H9 (cell line): ENCODE measurements around the gene IL9. TPM values are rescaled to one million over a fixed set of nuclear protein-coding genes. Genes with fewer than 3 reads are reported as not detected.

Source experiments
- DNase-seq: peaks from one replicate; pipeline ENCODE4 v3.0.0-alpha.2; 2017
- H2AFZ ChIP-seq: one replicate; pipeline ENCODE4 v1.6.1; 2013; ENCODE audit warnings: mild to moderate bottlenecking, low read length, control low read depth, moderate library complexity
- H2AK5ac ChIP-seq: 2 replicates; pipeline ENCODE4 v1.6.1; 2013; ENCODE audit warnings: low read length, control low read depth, mixed read lengths; ENCODE audit not compliant: insufficient read length
- H2BK120ac ChIP-seq: one replicate; pipeline ENCODE4 v1.6.1; 2013; ENCODE audit warnings: low read depth, mild to moderate bottlenecking, low read length, control low read depth, inconsistent platforms; ENCODE audit not compliant: poor library complexity, severe bottlenecking
- H2BK12ac ChIP-seq: 2 replicates; pipeline ENCODE4 v1.6.1; 2013; ENCODE audit warnings: low read length, control low read depth, mixed read lengths, low read depth; ENCODE audit not compliant: insufficient read length
- H2BK15ac ChIP-seq: 2 replicates; pipeline ENCODE4 v1.6.1; 2013; ENCODE audit warnings: low read depth, low read length, control low read depth
- H2BK20ac ChIP-seq: one replicate; pipeline ENCODE4 v1.6.1; 2013; ENCODE audit warnings: low read depth, mild to moderate bottlenecking, low read length, control low read depth, inconsistent platforms; ENCODE audit not compliant: poor library complexity, severe bottlenecking
- H2BK5ac ChIP-seq: 2 replicates; pipeline ENCODE4 v1.6.1; 2013; ENCODE audit warnings: low read length, control low read depth, mixed read lengths; ENCODE audit not compliant: insufficient read length
- H3K14ac ChIP-seq: 2 replicates; pipeline ENCODE4 v1.6.1; 2013; ENCODE audit warnings: low read length, control low read depth; ENCODE audit not compliant: insufficient read depth
- H3K18ac ChIP-seq: 2 replicates; pipeline ENCODE4 v1.6.1; 2013; ENCODE audit warnings: low read depth, mild to moderate bottlenecking, mixed read lengths, low read length, control low read depth; ENCODE audit not compliant: insufficient read length
- H3K23ac ChIP-seq: 2 replicates; pipeline ENCODE4 v1.6.1; 2013; ENCODE audit warnings: low read length, control low read depth, mixed read lengths, low read depth; ENCODE audit not compliant: insufficient read length
- H3K23me2 ChIP-seq: 2 replicates; pipeline ENCODE4 v1.6.1; 2013; ENCODE audit warnings: low read depth, mild to moderate bottlenecking, mixed read lengths, low read length, control low read depth; ENCODE audit not compliant: insufficient read length, poor library complexity, severe bottlenecking
- H3K27ac ChIP-seq: 2 replicates; pipeline ENCODE4 v1.5.1; 2013; ENCODE audit warnings: low read length, control low read depth, mixed read lengths, low read depth; ENCODE audit not compliant: insufficient read length
- H3K27me3 ChIP-seq: 2 replicates; pipeline ENCODE4 v1.6.1; 2013; ENCODE audit warnings: low read length, control low read depth, inconsistent platforms; ENCODE audit not compliant: insufficient read depth
- H3K4ac ChIP-seq: 2 replicates; pipeline ENCODE4 v1.6.1; 2013; ENCODE audit warnings: low read depth, mild to moderate bottlenecking, control low read depth, inconsistent platforms, low read length, moderate library complexity
- H3K4me1 ChIP-seq: 2 replicates; pipeline ENCODE4 v1.6.1; 2013; ENCODE audit warnings: low read length, control low read depth, inconsistent platforms; ENCODE audit not compliant: insufficient read depth
- H3K4me2 ChIP-seq: 2 replicates; pipeline ENCODE4 v1.6.1; 2013; ENCODE audit warnings: low read length, control low read depth, mixed read lengths; ENCODE audit not compliant: insufficient read length, insufficient read depth
- H3K56ac ChIP-seq: 2 replicates; pipeline ENCODE4 v1.6.1; 2013; ENCODE audit warnings: low read depth, mild to moderate bottlenecking, mixed read lengths, low read length, control low read depth; ENCODE audit not compliant: insufficient read length
- H3K79me1 ChIP-seq: 2 replicates; pipeline ENCODE4 v1.6.1; 2013; ENCODE audit warnings: low read depth, mild to moderate bottlenecking, moderate library complexity, low read length, control low read depth, inconsistent platforms; ENCODE audit not compliant: insufficient read depth, poor library complexity, severe bottlenecking
- H3K79me2 ChIP-seq: 2 replicates; pipeline ENCODE4 v1.6.1; 2013; ENCODE audit warnings: low read length, control low read depth, inconsistent platforms; ENCODE audit not compliant: insufficient read depth
- H3K9ac ChIP-seq: 2 replicates; pipeline ENCODE4 v1.6.1; 2013; ENCODE audit warnings: low read length, control low read depth, mixed read lengths; ENCODE audit not compliant: insufficient read length; ENCODE audit errors: extremely low read depth
- H3K9me3 ChIP-seq: one replicate; pipeline ENCODE4 v1.6.1; 2013; ENCODE audit warnings: low read depth, low read length, inconsistent platforms; ENCODE audit not compliant: control insufficient read depth
- H3T11ph ChIP-seq: one replicate; pipeline ENCODE4 v1.6.1; 2013; ENCODE audit warnings: mild to moderate bottlenecking, low read length, control low read depth, inconsistent platforms
- H4K20me1 ChIP-seq: one replicate; pipeline ENCODE4 v1.6.1; 2013; ENCODE audit not compliant: control insufficient read depth, insufficient read length, insufficient read depth
- H4K5ac ChIP-seq: 2 replicates; pipeline ENCODE4 v1.6.1; 2013; ENCODE audit warnings: low read depth, mild to moderate bottlenecking, mixed read lengths, low read length, control low read depth; ENCODE audit not compliant: insufficient read length
- H4K8ac ChIP-seq: replicated peaks from 2 replicates; pipeline ENCODE4 v1.6.1; 2013; ENCODE audit warnings: low read length, control low read depth, mixed read lengths, low read depth; ENCODE audit not compliant: insufficient read length
- H4K91ac ChIP-seq: 2 replicates; pipeline ENCODE4 v1.6.1; 2013; ENCODE audit warnings: low read depth, mild to moderate bottlenecking, moderate library complexity, mixed read lengths, low read length, control low read depth; ENCODE audit not compliant: insufficient read length
- H3K27ac Mint-ChIP-seq, 3 experiments: 2 replicates in 2 of 3; 3 replicates in 1 of 3; pipeline ENCODE4 v1.8.0; 2020 to 2021; ENCODE audit warnings: mixed read lengths in 3 of 3, mild to moderate bottlenecking in 1 of 3, moderate library complexity in 1 of 3
- H3K27me3 Mint-ChIP-seq: 2 replicates; pipeline ENCODE4 v1.8.0; 2021; ENCODE audit warnings: low read depth, mild to moderate bottlenecking, moderate library complexity, mixed read lengths
- H3K36me3 Mint-ChIP-seq, 3 experiments: 2 replicates in 2 of 3; 3 replicates in 1 of 3; pipeline ENCODE4 v1.8.0; 2020 to 2021; ENCODE audit warnings: low read depth in 3 of 3, mixed read lengths in 3 of 3; ENCODE audit not compliant: insufficient read depth in 1 of 3
- H3K4me1 Mint-ChIP-seq, 2 experiments: 2 replicates each; pipeline ENCODE4 v1.8.0; 2020; ENCODE audit warnings: mixed read lengths in 2 of 2
- H3K4me3 Mint-ChIP-seq, 2 experiments: 2 replicates in 1 of 2; 3 replicates in 1 of 2; pipeline ENCODE4 v1.8.0; 2020 to 2021; ENCODE audit warnings: mild to moderate bottlenecking in 2 of 2, mixed read lengths in 2 of 2, moderate library complexity in 1 of 2
- H3K9me3 Mint-ChIP-seq, 2 experiments: 2 replicates in 1 of 2; 3 replicates in 1 of 2; pipeline ENCODE4 v1.8.0; 2020; ENCODE audit warnings: mild to moderate bottlenecking in 2 of 2, mixed read lengths in 2 of 2, moderate library complexity in 1 of 2
- WGBS: extraction: QIAGEN DNeasy Blood & Tissue Kit; methylation state at CpG from one replicate; pipeline ENCODE4 v1.1.7; 2013; ENCODE audit warnings: missing lambda C conversion rate, low lambda C conversion rate, mixed read lengths; ENCODE audit not compliant: insufficient read length; ENCODE audit errors: extremely low coverage; 5-methylcytosine and 5-hydroxymethylcytosine counted together
- total RNA-seq: library from RNA; stranded (reverse); gene quantifications from 2 replicates; pipeline ENCODE4 v1.2.1, GENCODE V29; 2021
- TF ChIP-seq, protein P1 (sequence below): fragments of 200-600 bp; sonication (generic); conservative IDR thresholded peaks from 3 replicates; pipeline ENCODE4 v1.8.0; 2021; ENCODE audit warnings: antibody characterized with exemption, mild to moderate bottlenecking

Gene IL9
- total RNA-seq, 1 experiment from 2014 or later, result not detected

DNA sequence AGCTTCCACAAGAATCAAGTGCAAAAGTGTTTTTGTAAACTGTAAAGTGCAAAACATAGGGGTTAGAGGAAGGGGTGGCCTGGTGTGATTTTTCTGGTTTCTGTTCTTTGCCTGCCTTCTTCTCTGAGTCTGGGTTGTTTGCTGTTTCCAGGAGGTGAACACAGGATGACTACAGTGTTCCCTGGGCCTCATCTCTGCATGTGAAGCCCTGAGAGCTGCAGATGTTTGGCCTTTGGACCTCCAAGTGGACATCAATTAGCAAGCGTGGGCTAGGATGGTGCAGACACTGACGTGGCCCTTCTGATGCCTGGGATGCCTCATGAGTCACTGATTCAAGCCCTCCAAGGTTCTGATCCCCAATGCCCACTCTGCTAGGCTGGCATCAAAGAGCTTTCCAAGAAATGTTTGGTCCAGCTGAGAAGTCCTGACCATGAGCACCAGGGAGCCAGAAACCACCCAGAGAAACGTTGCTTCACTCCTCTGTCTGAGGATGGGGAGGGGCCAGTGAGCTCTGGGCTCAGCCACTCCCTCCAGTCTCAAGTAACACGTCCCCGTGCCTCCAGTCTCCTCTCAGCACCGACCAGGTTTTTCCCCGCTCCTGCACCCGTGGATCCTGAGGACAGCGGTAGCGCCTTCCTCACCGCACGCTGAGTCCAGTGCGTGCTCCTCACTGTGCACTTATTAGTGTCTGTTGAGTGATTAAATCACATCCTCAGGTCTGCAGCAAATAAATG lies 7.6 kb downstream of the IL9 start:
- Histone ChIP-seq H3K4ac (no peak overlapping the region), H3K79me1 (no peaks in the 10 kb centered on the region), H3K56ac (no peak overlapping the region), H2AK5ac (no peak overlapping the region), H4K5ac (no peak overlapping the region), H4K20me1 (no peaks in the 10 kb centered on the region), H3K27me3 (peaks cover 2% of the 10 kb centered on the region; the same call in 1 of the 2 replicates), H3K23ac (no peak overlapping the region), H3K9me3 (no peaks in the 10 kb centered on the region), H3K23me2 (peaks cover 4% of the 10 kb centered on the region), H3K79me2 (no peaks in the 10 kb centered on the region), H2BK20ac (no peak overlapping the region), H3K27ac (no peak overlapping the region), H4K8ac (no peak overlapping the region), H2BK15ac (no peak overlapping the region), H2BK120ac (no peak overlapping the region), H4K91ac (no peak overlapping the region), H2BK5ac (no peak overlapping the region), H2BK12ac (no peak overlapping the region), H3K4me2 (peak overlapping the region; percentile 43), H3T11ph (no peak overlapping the region), H3K14ac (no peak overlapping the region), H3K4me1 (no peaks in the 10 kb centered on the region), H3K18ac (no peak overlapping the region), H2AFZ (no peak overlapping the region), H3K9ac (no peak overlapping the region)
- DNase-seq, result peak; percentile 69
- Mint-ChIP-seq H3K9me3 (no peaks in the 10 kb centered on the region), H3K36me3 (no peaks in the 10 kb centered on the region), H3K27me3 (peaks cover 51% of the 10 kb centered on the region), H3K4me3 (no peak overlapping the region), H3K27ac (no peak overlapping the region; a peak in 1 of 7 replicates), H3K4me1 (peaks cover 13% of the 10 kb centered on the region in 2 experiments)
- WGBS, result no CpG with 5 or more reads among the region's 13 CpGs
- TF ChIP-seq, protein P1, sequence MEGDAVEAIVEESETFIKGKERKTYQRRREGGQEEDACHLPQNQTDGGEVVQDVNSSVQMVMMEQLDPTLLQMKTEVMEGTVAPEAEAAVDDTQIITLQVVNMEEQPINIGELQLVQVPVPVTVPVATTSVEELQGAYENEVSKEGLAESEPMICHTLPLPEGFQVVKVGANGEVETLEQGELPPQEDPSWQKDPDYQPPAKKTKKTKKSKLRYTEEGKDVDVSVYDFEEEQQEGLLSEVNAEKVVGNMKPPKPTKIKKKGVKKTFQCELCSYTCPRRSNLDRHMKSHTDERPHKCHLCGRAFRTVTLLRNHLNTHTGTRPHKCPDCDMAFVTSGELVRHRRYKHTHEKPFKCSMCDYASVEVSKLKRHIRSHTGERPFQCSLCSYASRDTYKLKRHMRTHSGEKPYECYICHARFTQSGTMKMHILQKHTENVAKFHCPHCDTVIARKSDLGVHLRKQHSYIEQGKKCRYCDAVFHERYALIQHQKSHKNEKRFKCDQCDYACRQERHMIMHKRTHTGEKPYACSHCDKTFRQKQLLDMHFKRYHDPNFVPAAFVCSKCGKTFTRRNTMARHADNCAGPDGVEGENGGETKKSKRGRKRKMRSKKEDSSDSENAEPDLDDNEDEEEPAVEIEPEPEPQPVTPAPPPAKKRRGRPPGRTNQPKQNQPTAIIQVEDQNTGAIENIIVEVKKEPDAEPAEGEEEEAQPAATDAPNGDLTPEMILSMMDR, result no peak
